HepG2 (cell line): ENCODE data around the gene QKI. TPM values are rescaled to one million over a fixed set of nuclear protein-coding genes. Genes with fewer than 3 reads are reported as not detected.

Source experiments
- BRCA1 ChIP-seq: sonication (generic); formaldehyde crosslinking; IDR thresholded peaks from 2 replicates; pipeline ENCODE4 v1.4.0; 2020; ENCODE audit warnings: missing genetic modification reagents
- DNMT3B ChIP-seq: conservative IDR thresholded peaks from 2 replicates; pipeline ENCODE4 v1.6.1; 2016; ENCODE audit warnings: missing biosample characterization, control low read depth
- ERF ChIP-seq: IDR thresholded peaks from 2 replicates; pipeline ENCODE4 v1.6.1; 2018; ENCODE audit warnings: missing biosample characterization, missing genetic modification reagents
- FOSL1 ChIP-seq: sonication (generic); formaldehyde crosslinking; IDR thresholded peaks from 2 replicates; pipeline ENCODE4 v1.9.0; 2021; ENCODE audit warnings: missing genetic modification reagents, borderline replicate concordance
- HINFP ChIP-seq: sonication (generic); formaldehyde crosslinking; IDR thresholded peaks from 2 replicates; pipeline ENCODE4 v1.4.0; 2020; ENCODE audit warnings: low read depth, mild to moderate bottlenecking, missing genetic modification reagents
- HOXA3 ChIP-seq: sonication (generic); formaldehyde crosslinking; IDR thresholded peaks from 2 replicates; pipeline ENCODE4 v1.5.0; 2020; ENCODE audit warnings: missing genetic modification reagents
- HOXA5 ChIP-seq: sonication (generic); formaldehyde crosslinking; IDR thresholded peaks from 2 replicates; pipeline ENCODE4 v1.4.0; 2020; ENCODE audit warnings: missing genetic modification reagents
- MEIS2 ChIP-seq: sonication (generic); formaldehyde crosslinking; IDR thresholded peaks from 2 replicates; pipeline ENCODE4 v1.9.0; 2021; ENCODE audit warnings: mild to moderate bottlenecking, missing genetic modification reagents
- PHF8 ChIP-seq: sonication (generic); formaldehyde crosslinking; IDR thresholded peaks from 2 replicates; pipeline ENCODE4 v1.5.0; 2020; ENCODE audit warnings: missing genetic modification reagents
- PRDM15 ChIP-seq: sonication (generic); formaldehyde crosslinking; IDR thresholded peaks from 2 replicates; pipeline ENCODE4 v1.4.0; 2020; ENCODE audit warnings: missing genetic modification reagents
- SAFB2 ChIP-seq: sonication (generic); formaldehyde crosslinking; IDR thresholded peaks from 2 replicates; pipeline ENCODE4 v1.5.1; 2020; ENCODE audit warnings: missing genetic modification reagents, low read depth, mild to moderate bottlenecking, borderline replicate concordance
- SIN3A ChIP-seq: IDR thresholded peaks from 2 replicates; pipeline ENCODE4 v1.6.1; 2011; ENCODE audit warnings: low read depth, mild to moderate bottlenecking, control low read depth, low read length, borderline replicate concordance
- SNAI1 ChIP-seq: sonication (generic); formaldehyde crosslinking; IDR thresholded peaks from 2 replicates; pipeline ENCODE4 v1.5.0; 2020; ENCODE audit warnings: mild to moderate bottlenecking, missing genetic modification reagents, borderline replicate concordance
- SRY ChIP-seq: sonication (generic); formaldehyde crosslinking; IDR thresholded peaks from 2 replicates; pipeline ENCODE4 v1.8.0; 2022; ENCODE audit warnings: mild to moderate bottlenecking, missing genetic modification reagents
- TMF1 ChIP-seq: sonication (generic); formaldehyde crosslinking; IDR thresholded peaks from 2 replicates; pipeline ENCODE4 v1.8.1; 2022; ENCODE audit warnings: low read depth, missing genetic modification reagents
- ZNF24 ChIP-seq: fragments of 450-650 bp; IDR thresholded peaks from 2 replicates; pipeline ENCODE4 v1.6.1; 2017; ENCODE audit warnings: antibody characterized with exemption, mild to moderate bottlenecking
- ZSCAN21 ChIP-seq: sonication (generic); formaldehyde crosslinking; IDR thresholded peaks from 2 replicates; pipeline ENCODE4 v1.8.0; 2022; ENCODE audit warnings: mild to moderate bottlenecking, missing genetic modification reagents, moderate library complexity, borderline replicate concordance
- polyA plus RNA-seq, 8 experiments: library from polyadenylated mRNA; depleted of rRNA in 3 of 8; stranded (reverse) in 7 of 8; unstranded in 1 of 8; fragments of >200 nt; fragmentation: Illumina TruSeq in 4 of 8; extraction: Trizol in 4 of 8; gene quantifications; 2 replicates each; pipeline versions ENCODE4 v1.2.1 to v1.2.3, GENCODE V29; 2011 to 2016; ENCODE audit warnings: low read depth in 4 of 8, missing spikeins in 1 of 8, mixed read lengths in 1 of 8; ENCODE audit not compliant: insufficient read depth in 1 of 8
- total RNA-seq, 5 experiments: library from RNA; depleted of rRNA; stranded (reverse); fragments of >200 nt; fragmentation: Illumina TruSeq; extraction: Trizol; gene quantifications; 2 replicates each; pipeline ENCODE4 v1.2.3, GENCODE V29; 2016; ENCODE audit warnings: low read depth in 1 of 5
- TF ChIP-seq, protein P1 (sequence below): sonication (generic); formaldehyde crosslinking; IDR thresholded peaks from 2 replicates; pipeline ENCODE4 v1.4.0; 2020; ENCODE audit warnings: missing genetic modification reagents; ENCODE audit errors: not compliant biosample characterization
- TF ChIP-seq, protein P2 (sequence below): sonication (generic); formaldehyde crosslinking; IDR thresholded peaks from 2 replicates; pipeline ENCODE4 v1.9.0; 2021; ENCODE audit warnings: missing genetic modification reagents, borderline replicate concordance

QKI gene
- total and polyA plus RNA-seq, 2 of the 13 experiments (the other 11 are each of a cell fraction or from before 2014, with no cell fraction given): 136 to 137 TPM

- TF ChIP-seq PRDM15 (CRISPR knock-in tag): no peak
- TF ChIP-seq BRCA1 (CRISPR knock-in tag): no peak
- no peak for TF ChIP-seq SRY
- TF ChIP-seq DNMT3B (CRISPR knock-in tag): no peak
- no peak for TF ChIP-seq FOSL1 (CRISPR knock-in tag)
- no peak for TF ChIP-seq SNAI1 (CRISPR knock-in tag)
- 0 out of 2 replicates have a peak, but pooled peaks have one; percentile 32 for TF ChIP-seq SIN3A
- TF ChIP-seq, protein P1, sequence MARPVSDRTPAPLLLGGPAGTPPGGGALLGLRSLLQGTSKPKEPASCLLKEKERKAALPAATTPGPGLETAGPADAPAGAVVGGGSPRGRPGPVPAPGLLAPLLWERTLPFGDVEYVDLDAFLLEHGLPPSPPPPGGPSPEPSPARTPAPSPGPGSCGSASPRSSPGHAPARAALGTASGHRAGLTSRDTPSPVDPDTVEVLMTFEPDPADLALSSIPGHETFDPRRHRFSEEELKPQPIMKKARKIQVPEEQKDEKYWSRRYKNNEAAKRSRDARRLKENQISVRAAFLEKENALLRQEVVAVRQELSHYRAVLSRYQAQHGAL (CRISPR knock-in tag): no peak
- TF ChIP-seq TMF1: no peak; the same call in 1 of the 2 replicates
- no peak for TF ChIP-seq ERF
- no peak for TF ChIP-seq HOXA5
- TF ChIP-seq MEIS2 (CRISPR knock-in tag): no peak; the same call in 1 of the 2 replicates
- no peak; the same call in 1 of the 2 replicates for TF ChIP-seq ZSCAN21 (CRISPR knock-in tag)
- TF ChIP-seq ZNF24: no peak
- peak; percentile 64 for TF ChIP-seq PHF8 (CRISPR knock-in tag)
- peak; percentile 42; the same call in 1 of the 2 replicates for TF ChIP-seq HOXA3 (CRISPR knock-in tag)
- no peak for TF ChIP-seq HINFP (CRISPR knock-in tag)
- no peak for TF ChIP-seq SAFB2 (CRISPR knock-in tag)
- TF ChIP-seq, protein P2, sequence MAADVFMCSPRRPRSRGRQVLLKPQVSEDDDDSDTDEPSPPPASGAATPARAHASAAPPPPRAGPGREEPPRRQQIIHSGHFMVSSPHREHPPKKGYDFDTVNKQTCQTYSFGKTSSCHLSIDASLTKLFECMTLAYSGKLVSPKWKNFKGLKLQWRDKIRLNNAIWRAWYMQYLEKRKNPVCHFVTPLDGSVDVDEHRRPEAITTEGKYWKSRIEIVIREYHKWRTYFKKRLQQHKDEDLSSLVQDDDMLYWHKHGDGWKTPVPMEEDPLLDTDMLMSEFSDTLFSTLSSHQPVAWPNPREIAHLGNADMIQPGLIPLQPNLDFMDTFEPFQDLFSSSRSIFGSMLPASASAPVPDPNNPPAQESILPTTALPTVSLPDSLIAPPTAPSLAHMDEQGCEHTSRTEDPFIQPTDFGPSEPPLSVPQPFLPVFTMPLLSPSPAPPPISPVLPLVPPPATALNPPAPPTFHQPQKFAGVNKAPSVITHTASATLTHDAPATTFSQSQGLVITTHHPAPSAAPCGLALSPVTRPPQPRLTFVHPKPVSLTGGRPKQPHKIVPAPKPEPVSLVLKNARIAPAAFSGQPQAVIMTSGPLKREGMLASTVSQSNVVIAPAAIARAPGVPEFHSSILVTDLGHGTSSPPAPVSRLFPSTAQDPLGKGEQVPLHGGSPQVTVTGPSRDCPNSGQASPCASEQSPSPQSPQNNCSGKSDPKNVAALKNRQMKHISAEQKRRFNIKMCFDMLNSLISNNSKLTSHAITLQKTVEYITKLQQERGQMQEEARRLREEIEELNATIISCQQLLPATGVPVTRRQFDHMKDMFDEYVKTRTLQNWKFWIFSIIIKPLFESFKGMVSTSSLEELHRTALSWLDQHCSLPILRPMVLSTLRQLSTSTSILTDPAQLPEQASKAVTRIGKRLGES (CRISPR knock-in tag): no peak
These were observed at the start of gene QKI (continued) for GRCh38 chr6:163414117-163414945.
